GM19468 (cell line): ENCODE measurements around the gene SFMBT1.

Experiments
- ATAC-seq: cut with Tn5 transposase; IDR thresholded peaks from one replicate; pipeline ENCODE4 v1.9.1; 2021; ENCODE audit warnings: mild to moderate bottlenecking, moderate library complexity, moderate number of reproducible peaks; ENCODE audit not compliant: unreplicated experiment; ENCODE audit errors: extremely low read depth

Gene SFMBT1

DNA sequence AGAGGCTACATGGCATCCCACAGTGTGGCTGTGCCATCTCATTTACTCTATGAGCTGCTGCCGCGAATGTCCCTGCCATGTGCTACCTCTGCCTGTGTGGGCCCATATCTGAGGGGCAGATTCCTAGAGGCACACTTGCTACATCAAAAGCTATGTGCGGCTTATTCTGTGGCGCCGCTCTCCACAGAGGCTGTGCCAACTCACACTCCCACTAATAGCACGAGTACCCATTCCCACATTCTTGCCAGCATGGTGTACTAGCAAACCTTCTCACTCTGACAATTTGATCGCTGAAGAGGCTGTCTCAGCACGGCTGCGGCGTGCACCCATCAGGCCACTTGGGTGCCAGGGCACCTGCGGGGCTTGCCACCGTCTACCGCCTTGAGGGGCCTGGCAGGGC lies 179.9 kb downstream of the SFMBT1 start:
- ATAC-seq: no peak

GRCh38 chr3:52860424-52860768 lies 185.5 kb downstream of the SFMBT1 start:
- ATAC-seq: no peak

DNA sequence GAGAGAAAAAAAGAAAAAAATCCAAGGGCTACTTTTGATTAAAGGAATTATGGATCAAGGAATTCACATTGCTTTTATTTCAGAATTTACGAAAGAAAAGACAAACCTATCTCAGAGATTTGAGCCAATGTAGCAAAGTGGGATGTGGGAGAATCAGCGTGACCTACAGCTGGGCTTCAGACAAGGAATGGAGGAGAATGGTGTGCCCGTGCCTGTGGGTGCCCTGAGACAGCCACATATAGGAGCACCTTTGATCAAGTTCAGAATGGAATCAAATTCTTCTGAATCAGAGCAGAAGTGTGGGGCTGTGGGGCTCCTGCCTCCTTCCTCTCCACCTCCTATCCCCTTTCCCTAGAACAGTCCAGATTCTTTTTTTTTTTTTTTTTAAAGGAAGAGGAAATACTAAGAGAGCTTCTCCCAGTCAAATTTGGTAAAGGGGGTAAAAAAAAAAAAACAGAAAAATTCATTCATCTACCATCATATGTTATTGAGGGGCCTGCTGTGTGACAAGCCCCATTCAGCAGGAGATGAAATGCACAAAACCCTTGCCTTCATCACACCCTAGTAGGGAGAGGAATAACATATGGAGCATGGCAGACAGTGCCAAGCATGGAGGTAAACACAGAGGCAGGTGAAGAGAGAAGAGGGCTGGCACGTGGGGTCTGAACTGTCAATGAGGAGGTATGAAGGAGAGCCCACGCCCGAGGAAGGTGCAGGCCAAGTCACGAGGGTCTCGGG lies 186.0 kb downstream of the SFMBT1 start:
- ATAC-seq: no peak

DNA sequence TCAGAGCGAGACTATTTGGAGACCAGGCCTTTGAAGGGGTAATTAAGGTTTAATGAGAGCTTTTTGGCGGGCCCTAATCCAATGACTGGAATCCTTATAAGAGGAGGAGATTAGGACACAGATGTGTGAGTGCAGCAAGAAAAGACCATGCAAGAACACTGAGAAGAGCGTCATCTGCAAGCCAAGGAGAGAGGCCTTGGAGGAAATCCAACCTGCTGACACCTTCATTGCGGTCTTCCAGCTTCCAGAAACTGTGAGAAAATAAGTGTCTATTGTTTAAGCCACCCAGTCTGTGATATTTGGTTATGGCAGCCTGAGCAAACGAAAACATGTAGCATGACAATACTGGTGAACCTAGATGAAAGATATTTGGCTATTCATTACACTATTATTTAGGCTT lies 188.0 kb downstream of the SFMBT1 start:
- no peak for ATAC-seq

DNA sequence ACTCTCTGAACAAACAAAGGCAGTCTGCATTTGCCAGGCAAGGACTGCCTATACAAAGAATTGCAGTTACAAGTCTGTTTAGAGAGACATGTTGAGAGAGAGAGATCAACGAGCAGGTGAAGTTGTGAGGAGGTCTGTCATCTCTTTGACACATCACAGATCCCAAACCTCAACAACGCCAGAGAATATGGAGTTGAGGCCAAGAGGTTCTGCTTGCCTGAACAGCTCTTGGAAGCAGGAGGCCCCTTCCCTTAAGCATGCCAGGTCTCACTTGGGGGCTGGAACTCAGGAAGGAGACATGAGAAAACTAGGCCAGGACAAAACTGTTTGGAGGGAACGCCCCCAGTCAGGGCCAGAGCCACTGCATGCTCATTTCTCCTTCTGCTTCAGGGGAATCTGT lies 188.7 kb downstream of the SFMBT1 start:
- no peak for ATAC-seq

GRCh38 chr3:52856666-52857065 lies 189.2 kb downstream of the SFMBT1 start:
- no peak for ATAC-seq

GRCh38 chr3:52854013-52854412 lies 191.9 kb downstream of the SFMBT1 start:
- ATAC-seq: no peak
